Osteocyte (in vitro differentiated cells): ENCODE data around the gene GCC1. TPM values are rescaled to one million over a fixed set of nuclear protein-coding genes. Genes with fewer than 3 reads are reported as not detected.

Source experiments
- DNase-seq: peaks from one replicate; pipeline ENCODE4 v3.0.0; 2021; ENCODE audit warnings: mixed read lengths; ENCODE audit not compliant: unreplicated experiment; ENCODE audit errors: extremely low spot score
- H3K27ac Mint-ChIP-seq: one replicate; pipeline ENCODE4 v1.8.0; 2021; ENCODE audit warnings: mild to moderate bottlenecking, mixed read lengths; ENCODE audit not compliant: unreplicated experiment
- H3K27me3 Mint-ChIP-seq: one replicate; pipeline ENCODE4 v1.8.0; 2021; ENCODE audit warnings: mixed read lengths; ENCODE audit not compliant: unreplicated experiment
- H3K36me3 Mint-ChIP-seq: one replicate; pipeline ENCODE4 v1.8.0; 2021; ENCODE audit warnings: mixed read lengths; ENCODE audit not compliant: unreplicated experiment
- H3K4me1 Mint-ChIP-seq: one replicate; pipeline ENCODE4 v1.8.0; 2021; ENCODE audit warnings: mixed read lengths; ENCODE audit not compliant: unreplicated experiment
- H3K4me3 Mint-ChIP-seq: one replicate; pipeline ENCODE4 v1.8.0; 2021; ENCODE audit warnings: mild to moderate bottlenecking, moderate library complexity, mixed read lengths; ENCODE audit not compliant: unreplicated experiment
- H3K9me3 Mint-ChIP-seq: one replicate; pipeline ENCODE4 v1.8.0; 2021; ENCODE audit warnings: mixed read lengths; ENCODE audit not compliant: unreplicated experiment
- total RNA-seq: library from RNA; stranded (reverse); gene quantifications from 2 replicates; pipeline ENCODE4 v1.2.1, GENCODE V29; 2021
- TF ChIP-seq, protein P1 (sequence below): fragments of 200-600 bp; sonication (generic); IDR thresholded peaks from 2 replicates; pipeline ENCODE4 v1.5.0; 2021; ENCODE audit warnings: antibody characterized with exemption, mild to moderate bottlenecking, moderate library complexity

Gene GCC1
- total RNA-seq, 1 donor from 2014 or later, result 20.7 TPM

DNA sequence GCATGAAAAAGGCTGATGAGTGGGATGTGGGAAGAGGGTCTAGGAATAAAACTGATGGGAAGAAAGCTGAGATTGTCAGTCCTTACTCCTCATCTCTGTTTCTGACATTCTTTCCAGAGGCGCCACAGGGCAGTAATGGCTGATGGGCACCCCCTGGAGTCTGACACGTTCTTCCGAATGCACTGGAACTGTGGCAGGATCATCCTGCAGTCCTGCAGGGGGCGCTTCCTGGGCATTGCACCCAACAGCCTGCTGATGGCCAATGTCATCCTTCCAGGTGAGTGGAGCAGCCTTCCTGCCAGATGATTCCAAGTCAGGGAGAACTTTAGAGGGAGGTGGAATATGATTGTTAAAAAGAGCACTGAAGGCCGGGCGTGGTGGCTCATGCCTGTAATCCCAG lies 12.9 kb upstream of the GCC1 start:
- DNase-seq, result no peak
- no peaks in the 10 kb centered on the region for H3K36me3 Mint-ChIP-seq
- TF ChIP-seq, protein P1, sequence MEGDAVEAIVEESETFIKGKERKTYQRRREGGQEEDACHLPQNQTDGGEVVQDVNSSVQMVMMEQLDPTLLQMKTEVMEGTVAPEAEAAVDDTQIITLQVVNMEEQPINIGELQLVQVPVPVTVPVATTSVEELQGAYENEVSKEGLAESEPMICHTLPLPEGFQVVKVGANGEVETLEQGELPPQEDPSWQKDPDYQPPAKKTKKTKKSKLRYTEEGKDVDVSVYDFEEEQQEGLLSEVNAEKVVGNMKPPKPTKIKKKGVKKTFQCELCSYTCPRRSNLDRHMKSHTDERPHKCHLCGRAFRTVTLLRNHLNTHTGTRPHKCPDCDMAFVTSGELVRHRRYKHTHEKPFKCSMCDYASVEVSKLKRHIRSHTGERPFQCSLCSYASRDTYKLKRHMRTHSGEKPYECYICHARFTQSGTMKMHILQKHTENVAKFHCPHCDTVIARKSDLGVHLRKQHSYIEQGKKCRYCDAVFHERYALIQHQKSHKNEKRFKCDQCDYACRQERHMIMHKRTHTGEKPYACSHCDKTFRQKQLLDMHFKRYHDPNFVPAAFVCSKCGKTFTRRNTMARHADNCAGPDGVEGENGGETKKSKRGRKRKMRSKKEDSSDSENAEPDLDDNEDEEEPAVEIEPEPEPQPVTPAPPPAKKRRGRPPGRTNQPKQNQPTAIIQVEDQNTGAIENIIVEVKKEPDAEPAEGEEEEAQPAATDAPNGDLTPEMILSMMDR, result no peak
- no peaks in the 10 kb centered on the region for H3K9me3 Mint-ChIP-seq
- H3K4me1 Mint-ChIP-seq, result no peaks in the 10 kb centered on the region
- H3K27me3 Mint-ChIP-seq, result peaks cover 21% of the 10 kb centered on the region
- H3K4me3 Mint-ChIP-seq, result no peak overlapping the region
- no peak overlapping the region for H3K27ac Mint-ChIP-seq

DNA sequence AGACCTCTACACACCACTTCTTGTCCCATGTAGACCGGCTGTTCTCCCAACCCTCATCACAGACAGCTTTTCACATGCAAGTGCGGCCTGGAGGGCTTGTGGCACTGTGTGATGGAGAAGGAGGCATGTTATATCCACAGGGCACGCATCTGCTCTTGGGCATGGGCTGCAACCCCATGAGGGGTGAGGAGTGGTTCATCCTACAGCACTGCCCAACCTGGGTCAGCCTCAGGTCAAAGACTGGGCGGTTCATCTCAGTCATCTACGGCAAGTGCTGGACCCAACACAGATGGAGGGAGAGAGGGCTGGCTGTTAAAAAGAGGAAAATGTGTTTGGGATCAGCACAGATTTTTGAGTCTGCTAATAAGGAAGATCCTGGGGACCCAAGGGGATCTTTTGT lies 10.3 kb upstream of the GCC1 start:
- no peak for DNase-seq
- peaks cover 12% of the 10 kb centered on the region for H3K27me3 Mint-ChIP-seq
- H3K4me1 Mint-ChIP-seq, result no peaks in the 10 kb centered on the region
- H3K9me3 Mint-ChIP-seq, result no peaks in the 10 kb centered on the region
- H3K4me3 Mint-ChIP-seq, result no peak overlapping the region
- no peak overlapping the region for H3K27ac Mint-ChIP-seq
- TF ChIP-seq, protein P1, result no peak
- H3K36me3 Mint-ChIP-seq, result peaks cover 10% of the 10 kb centered on the region

DNA sequence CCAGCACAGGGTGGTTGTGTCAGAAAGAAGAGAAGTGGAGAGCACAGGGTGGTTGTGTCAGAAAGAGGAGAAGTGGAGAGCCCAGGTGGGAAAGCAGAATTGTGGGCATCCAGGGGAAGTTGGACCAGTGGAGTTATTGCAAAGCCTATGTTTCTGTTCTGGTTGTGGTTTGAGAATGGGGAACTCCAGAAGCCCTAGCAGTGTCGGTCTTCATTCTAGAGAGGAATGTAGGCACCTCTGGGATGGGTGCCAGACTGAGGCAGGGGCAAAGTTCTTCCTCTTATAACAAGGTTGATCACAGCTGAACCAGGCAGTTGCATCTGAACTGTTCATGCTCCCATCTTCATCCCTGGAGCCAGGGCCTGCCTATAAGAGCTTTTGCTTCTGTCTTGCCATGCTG lies 9.1 kb upstream of the GCC1 start:
- peaks cover 17% of the 10 kb centered on the region for H3K36me3 Mint-ChIP-seq
- H3K4me3 Mint-ChIP-seq, result no peak overlapping the region
- TF ChIP-seq, protein P1, result no peak
- no peak overlapping the region for H3K27ac Mint-ChIP-seq
- H3K4me1 Mint-ChIP-seq, result peaks cover 5% of the 10 kb centered on the region
- peaks cover 8% of the 10 kb centered on the region for H3K27me3 Mint-ChIP-seq
- no peaks in the 10 kb centered on the region for H3K9me3 Mint-ChIP-seq
- no peak for DNase-seq

DNA sequence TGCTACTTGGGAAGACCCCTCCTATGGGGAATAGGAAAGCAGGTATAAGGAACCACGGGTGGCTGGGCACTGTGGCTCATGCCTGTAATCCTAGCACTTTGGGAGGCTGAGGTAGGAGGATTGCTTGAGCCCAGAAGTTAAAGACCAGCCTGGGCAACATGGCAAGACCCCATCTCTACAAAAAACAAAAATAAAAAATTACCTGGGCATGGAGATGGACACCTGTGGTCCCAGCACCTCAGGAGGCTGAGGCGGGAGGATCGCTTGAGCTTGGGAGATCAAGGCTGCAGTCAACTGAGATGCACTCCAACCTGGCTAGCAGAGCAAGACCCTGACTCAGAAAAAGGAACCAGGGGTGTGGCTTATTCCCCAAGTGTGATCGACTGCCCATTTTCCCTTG lies 7.2 kb upstream of the GCC1 start:
- H3K27me3 Mint-ChIP-seq, result peaks cover 3% of the 10 kb centered on the region
- no peak for DNase-seq
- H3K9me3 Mint-ChIP-seq, result no peaks in the 10 kb centered on the region
- peaks cover 17% of the 10 kb centered on the region for H3K36me3 Mint-ChIP-seq
- no peak overlapping the region for H3K4me3 Mint-ChIP-seq
- H3K27ac Mint-ChIP-seq, result no peak overlapping the region
- TF ChIP-seq, protein P1, result no peak
- H3K4me1 Mint-ChIP-seq, result peaks cover 11% of the 10 kb centered on the region

DNA sequence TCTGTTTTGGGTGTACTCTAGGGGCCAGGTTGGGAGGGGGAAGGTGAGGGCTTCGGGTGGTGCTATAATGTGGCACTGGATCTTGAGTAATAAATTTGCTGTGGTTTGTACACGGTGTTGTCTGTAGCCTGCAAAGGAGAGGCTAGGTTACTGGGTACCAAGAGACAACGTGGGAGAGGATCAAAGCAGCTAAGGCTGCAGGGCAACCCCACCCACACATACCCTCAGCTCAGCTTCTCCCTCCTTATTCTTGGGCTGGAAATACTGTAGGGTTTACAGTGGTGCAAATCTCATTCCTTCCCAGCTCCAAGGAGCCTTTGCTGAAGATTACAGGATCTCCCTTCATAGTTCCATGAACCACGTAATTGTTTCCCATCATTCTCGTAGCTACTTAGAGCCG lies 6.2 kb upstream of the GCC1 start:
- no peak overlapping the region for H3K27ac Mint-ChIP-seq
- no peak for DNase-seq
- peaks cover 16% of the 10 kb centered on the region for H3K4me1 Mint-ChIP-seq
- peaks cover 17% of the 10 kb centered on the region for H3K36me3 Mint-ChIP-seq
- TF ChIP-seq, protein P1, result no peak
- no peak overlapping the region for H3K4me3 Mint-ChIP-seq
- peaks cover 3% of the 10 kb centered on the region for H3K27me3 Mint-ChIP-seq
- no peaks in the 10 kb centered on the region for H3K9me3 Mint-ChIP-seq
